ENCODE results near the gene FBXW5.

The FBXW5 gene

GRCh38 chr9:136985027-136985602, 40.6 kb upstream of the FBXW5 start:
- DNase-seq (ENCODE audit: extremely low read depth, low read depth): no peak
- TF ChIP-seq, protein P1, sequence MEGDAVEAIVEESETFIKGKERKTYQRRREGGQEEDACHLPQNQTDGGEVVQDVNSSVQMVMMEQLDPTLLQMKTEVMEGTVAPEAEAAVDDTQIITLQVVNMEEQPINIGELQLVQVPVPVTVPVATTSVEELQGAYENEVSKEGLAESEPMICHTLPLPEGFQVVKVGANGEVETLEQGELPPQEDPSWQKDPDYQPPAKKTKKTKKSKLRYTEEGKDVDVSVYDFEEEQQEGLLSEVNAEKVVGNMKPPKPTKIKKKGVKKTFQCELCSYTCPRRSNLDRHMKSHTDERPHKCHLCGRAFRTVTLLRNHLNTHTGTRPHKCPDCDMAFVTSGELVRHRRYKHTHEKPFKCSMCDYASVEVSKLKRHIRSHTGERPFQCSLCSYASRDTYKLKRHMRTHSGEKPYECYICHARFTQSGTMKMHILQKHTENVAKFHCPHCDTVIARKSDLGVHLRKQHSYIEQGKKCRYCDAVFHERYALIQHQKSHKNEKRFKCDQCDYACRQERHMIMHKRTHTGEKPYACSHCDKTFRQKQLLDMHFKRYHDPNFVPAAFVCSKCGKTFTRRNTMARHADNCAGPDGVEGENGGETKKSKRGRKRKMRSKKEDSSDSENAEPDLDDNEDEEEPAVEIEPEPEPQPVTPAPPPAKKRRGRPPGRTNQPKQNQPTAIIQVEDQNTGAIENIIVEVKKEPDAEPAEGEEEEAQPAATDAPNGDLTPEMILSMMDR (IDR thresholded peaks at IDR 0.05; ENCODE audit: low read depth, low read length, missing control alignments): no peak
- H3K4me3 ChIP-seq (replicated peaks; ENCODE audit: low read depth, low read length): no peak overlapping the region

DNA sequence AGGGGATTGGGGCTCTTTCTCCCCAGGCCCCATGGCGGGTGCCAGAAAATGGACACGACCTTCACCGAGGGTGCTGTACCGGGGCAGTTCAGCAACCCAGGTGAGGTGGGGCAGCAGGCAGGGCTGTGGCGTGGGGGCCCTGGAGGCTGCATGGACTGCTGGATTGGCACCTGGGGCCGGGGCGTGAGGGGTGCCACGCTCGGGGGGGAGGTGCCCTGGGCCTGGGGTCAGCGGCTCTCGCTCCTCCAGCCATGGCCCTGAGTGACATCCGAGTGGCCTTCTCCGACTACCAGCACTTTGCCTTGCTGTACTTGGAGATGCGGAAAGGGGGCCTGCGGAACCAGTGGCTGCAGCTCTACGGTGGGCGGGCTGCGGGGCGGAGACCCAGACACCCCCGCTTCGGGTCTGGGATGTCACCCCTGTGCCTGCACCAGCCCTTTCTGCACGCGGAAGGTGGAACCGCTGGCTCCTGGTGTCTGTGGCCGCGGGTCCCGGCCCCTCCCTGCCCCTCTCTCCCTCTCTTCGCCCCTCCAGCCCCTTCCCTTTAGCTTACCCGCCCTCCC, 40.0 kb upstream of the FBXW5 start:
- H3K4me3 ChIP-seq (replicated peaks; ENCODE audit: low read depth, low read length): no peak overlapping the region

DNA sequence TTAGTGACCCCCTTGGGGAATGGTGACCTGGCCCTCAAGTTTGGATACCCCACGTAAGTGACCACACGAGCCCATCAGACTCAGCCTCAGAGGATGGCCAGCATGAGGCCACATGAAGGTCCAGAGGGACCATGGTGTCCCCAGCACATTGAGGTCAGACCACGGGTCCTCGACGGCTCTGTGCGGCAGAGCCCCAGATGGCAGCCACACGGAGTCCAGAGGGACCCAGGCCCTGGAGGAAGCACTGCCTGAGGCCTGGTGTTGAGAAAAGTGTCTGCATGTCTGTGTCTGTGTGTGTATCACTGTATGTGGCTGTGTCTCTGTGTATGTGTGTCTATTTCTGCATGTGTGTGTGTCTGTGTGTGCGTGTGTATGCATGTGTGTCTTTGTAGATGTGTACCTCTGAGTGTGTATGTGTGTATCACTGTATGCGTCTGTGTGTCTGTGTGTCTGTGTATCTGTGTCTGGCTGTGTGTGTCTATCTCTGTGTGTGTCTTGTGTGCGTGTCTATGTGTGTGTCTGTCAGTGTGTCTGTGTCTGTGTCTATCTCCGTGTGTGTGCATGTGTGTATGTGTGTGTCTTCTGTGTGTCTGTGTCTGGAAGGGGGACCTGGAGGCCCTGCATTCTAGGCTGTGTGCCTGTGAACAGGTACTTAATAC, 39.2 kb upstream of the FBXW5 start:
- TF ChIP-seq, protein P1 (IDR thresholded peaks at IDR 0.05; ENCODE audit: low read depth, low read length, missing control alignments): no peak
- no peak for DNase-seq (ENCODE audit: extremely low read depth, low read depth)
- no peak overlapping the region for H3K4me3 ChIP-seq (replicated peaks; ENCODE audit: low read depth, low read length)

More for the DNA sequence above, 40.0 kb upstream of the FBXW5 start:
- TF ChIP-seq, protein P1 (IDR thresholded peaks at IDR 0.05; ENCODE audit: low read depth, low read length, missing control alignments): no peak
- no peak for DNase-seq (ENCODE audit: extremely low read depth, low read depth)

DNA sequence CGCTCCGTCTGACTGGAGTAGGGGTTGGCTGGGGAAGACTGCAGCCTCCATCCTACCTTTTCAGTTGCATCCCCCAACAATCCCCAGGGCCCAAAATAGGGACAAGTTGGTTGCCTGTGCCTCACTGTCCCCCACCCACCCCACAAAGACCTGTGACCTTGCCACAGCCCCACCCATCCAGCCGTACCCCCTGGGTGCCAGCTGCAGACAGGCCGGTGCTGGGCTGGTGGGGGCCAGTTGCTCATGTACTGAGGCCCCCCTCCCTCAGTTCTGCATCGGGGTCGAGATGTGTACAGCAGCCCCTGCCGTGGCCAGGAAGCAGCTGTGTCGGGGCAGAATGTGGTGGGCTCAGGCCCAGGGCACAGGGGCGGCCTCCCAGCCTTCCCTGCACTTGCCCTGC, 38.6 kb upstream of the FBXW5 start:
- no peak overlapping the region for H3K4me3 ChIP-seq (replicated peaks; ENCODE audit: low read depth, low read length)
- TF ChIP-seq, protein P1 (IDR thresholded peaks at IDR 0.05; ENCODE audit: low read depth, low read length, missing control alignments): no peak
- no peak for DNase-seq (ENCODE audit: extremely low read depth, low read depth)

- H3K4me3 ChIP-seq (replicated peaks; ENCODE audit: low read depth, low read length): no peak within 1 kb of the TSS
- TF ChIP-seq, protein P1 (IDR thresholded peaks at IDR 0.05; ENCODE audit: low read depth, low read length, missing control alignments): no peak
- no peak for DNase-seq (ENCODE audit: extremely low read depth, low read depth)
Measured at GRCh38 chr9:136982232-136983051, 37.9 kb upstream of the FBXW5 start, which contains the start of gene LCNL1. TSS of gene LCNL1 (plus strand) at chr9:136982993. CDS start at chr9:136983587, 594 bp downstream.

DNA sequence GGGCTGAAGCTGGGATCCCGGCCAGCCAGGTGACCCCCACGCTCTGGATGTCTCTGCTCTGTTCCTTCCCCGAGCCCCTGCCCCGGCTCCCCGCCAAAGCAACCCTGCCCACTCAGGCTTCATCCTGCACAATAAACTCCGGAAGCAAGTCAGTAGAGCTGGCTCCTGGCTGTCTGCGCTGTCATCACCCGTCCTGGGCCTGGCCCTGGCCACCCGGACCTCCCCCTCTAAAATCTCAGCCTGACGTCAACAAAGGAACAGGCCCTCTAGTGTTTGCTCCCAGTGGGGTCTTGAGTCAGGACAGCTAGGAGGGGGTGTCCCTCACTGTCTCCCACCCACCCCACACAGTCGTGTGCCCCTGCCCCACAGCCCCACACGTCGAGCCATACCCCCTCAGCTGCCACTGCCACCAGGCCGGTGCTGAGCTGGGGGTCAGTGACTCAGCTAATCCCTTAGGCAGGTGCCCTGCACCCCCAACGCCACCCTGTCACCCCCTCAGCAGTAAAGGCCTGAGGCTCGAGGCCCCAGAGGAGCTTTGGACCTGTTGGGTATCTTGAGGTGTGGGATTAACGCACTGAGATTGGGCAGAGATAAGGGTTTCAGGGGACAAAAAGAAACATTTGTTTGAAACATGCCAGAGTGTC, 37.2 kb upstream of the FBXW5 start:
- no peak overlapping the region for H3K4me3 ChIP-seq (replicated peaks; ENCODE audit: low read depth, low read length)

More for the DNA sequence above, 37.2 kb upstream of the FBXW5 start:
- TF ChIP-seq, protein P1 (IDR thresholded peaks at IDR 0.05; ENCODE audit: low read depth, low read length, missing control alignments): no peak
- no peak for DNase-seq (ENCODE audit: extremely low read depth, low read depth)

Measured in HFF-Myc (cell line).